ENCODE measurements around the gene TMEM270. TPM values are rescaled to one million over a fixed set of nuclear protein-coding genes. Genes with fewer than 3 reads are reported as not detected.

The TMEM270 gene
- total and polyA plus RNA-seq, 10 of the 15 experiments (the other 5 are each of a cell fraction or from before 2014, with no cell fraction given) = not detected

GRCh38 chr7:73904219-73905137, 43.5 kb downstream of the TMEM270 start:
- no peak overlapping the region for H3K4me2 ChIP-seq (ENCODE audit: control insufficient read depth, insufficient read depth)
- CTCF ChIA-PET = no interaction called here
- WGBS (ENCODE audit: insufficient coverage, insufficient replicate concordance, low lambda C conversion rate, missing lambda C conversion rate) = 30% methylated on average over 21 of the region's 24 CpGs

More at GRCh38 chr7:73904219-73905137, 43.5 kb downstream of the TMEM270 start:
- no peak overlapping the region for H3K9ac ChIP-seq (ENCODE audit: control insufficient read depth, insufficient read depth, low read length)
- no peak overlapping the region for H2AFZ ChIP-seq (ENCODE audit: control insufficient read depth, low read depth, low read length)
- ChIA-PET POLR2A (no interaction called here), SMC1A (ENCODE audit: uncharacterized antibody, unreplicated experiment) (no interaction called here), RAD21 (ENCODE audit: unreplicated experiment) (no interaction called here)
- FAIRE-seq (no peak), DNase-seq (ENCODE audit: low read depth, low spot score) (no peak), ATAC-seq (no peak)
- TF ChIP-seq, protein P1, sequence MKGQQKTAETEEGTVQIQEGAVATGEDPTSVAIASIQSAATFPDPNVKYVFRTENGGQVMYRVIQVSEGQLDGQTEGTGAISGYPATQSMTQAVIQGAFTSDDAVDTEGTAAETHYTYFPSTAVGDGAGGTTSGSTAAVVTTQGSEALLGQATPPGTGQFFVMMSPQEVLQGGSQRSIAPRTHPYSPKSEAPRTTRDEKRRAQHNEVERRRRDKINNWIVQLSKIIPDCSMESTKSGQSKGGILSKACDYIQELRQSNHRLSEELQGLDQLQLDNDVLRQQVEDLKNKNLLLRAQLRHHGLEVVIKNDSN (IDR thresholded peaks at IDR 0.05; ENCODE audit: borderline replicate concordance, extremely low read length, insufficient read depth, low read depth, low read length) = no peak
- TF ChIP-seq CEBPB (IDR thresholded peaks at IDR 0.05; ENCODE audit: borderline replicate concordance in 1 of 2, low read depth in 2 of 2, low read length in 2 of 2) (no peak), PAX5 (IDR thresholded peaks at IDR 0.05; ENCODE audit: borderline replicate concordance, low read depth, low read length) (no peak), EGR1 (IDR thresholded peaks at IDR 0.05; ENCODE audit: borderline replicate concordance in 1 of 2, low read depth in 2 of 2, low read length in 2 of 2) (no peak), MTA3 (IDR thresholded peaks at IDR 0.05; ENCODE audit: borderline replicate concordance, low read length) (no peak)
- TF ChIP-seq, protein P2, sequence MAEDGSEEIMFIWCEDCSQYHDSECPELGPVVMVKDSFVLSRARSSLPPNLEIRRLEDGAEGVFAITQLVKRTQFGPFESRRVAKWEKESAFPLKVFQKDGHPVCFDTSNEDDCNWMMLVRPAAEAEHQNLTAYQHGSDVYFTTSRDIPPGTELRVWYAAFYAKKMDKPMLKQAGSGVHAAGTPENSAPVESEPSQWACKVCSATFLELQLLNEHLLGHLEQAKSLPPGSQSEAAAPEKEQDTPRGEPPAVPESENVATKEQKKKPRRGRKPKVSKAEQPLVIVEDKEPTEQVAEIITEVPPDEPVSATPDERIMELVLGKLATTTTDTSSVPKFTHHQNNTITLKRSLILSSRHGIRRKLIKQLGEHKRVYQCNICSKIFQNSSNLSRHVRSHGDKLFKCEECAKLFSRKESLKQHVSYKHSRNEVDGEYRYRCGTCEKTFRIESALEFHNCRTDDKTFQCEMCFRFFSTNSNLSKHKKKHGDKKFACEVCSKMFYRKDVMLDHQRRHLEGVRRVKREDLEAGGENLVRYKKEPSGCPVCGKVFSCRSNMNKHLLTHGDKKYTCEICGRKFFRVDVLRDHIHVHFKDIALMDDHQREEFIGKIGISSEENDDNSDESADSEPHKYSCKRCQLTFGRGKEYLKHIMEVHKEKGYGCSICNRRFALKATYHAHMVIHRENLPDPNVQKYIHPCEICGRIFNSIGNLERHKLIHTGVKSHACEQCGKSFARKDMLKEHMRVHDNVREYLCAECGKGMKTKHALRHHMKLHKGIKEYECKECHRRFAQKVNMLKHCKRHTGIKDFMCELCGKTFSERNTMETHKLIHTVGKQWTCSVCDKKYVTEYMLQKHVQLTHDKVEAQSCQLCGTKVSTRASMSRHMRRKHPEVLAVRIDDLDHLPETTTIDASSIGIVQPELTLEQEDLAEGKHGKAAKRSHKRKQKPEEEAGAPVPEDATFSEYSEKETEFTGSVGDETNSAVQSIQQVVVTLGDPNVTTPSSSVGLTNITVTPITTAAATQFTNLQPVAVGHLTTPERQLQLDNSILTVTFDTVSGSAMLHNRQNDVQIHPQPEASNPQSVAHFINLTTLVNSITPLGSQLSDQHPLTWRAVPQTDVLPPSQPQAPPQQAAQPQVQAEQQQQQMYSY (CRISPR knock-in tag; IDR thresholded peaks at IDR 0.05) = no peak
- H3K27me3 ChIP-seq (replicated peaks in 1 of 2; ENCODE audit: control insufficient read depth in 2 of 2, insufficient read depth in 2 of 2, low read length in 1 of 2) = no peaks in the 10 kb centered on the region
- in situ Hi-C loops (cut with MboI) (no loop called here), intact Hi-C loops (cut with micrococcal nuclease; ENCODE audit: unreplicated experiment) (no loop called here)
- H3K27ac ChIP-seq (ENCODE audit: control insufficient read depth, insufficient read depth) = no peak overlapping the region
- no TSS peak for BruUV-seq (replicated peaks)
- no peaks in the 10 kb centered on the region for H3K9me3 ChIP-seq (replicated peaks; ENCODE audit: control insufficient read depth, insufficient read depth, low read length)
- no peaks in the 10 kb centered on the region for H3K4me1 ChIP-seq (ENCODE audit: control insufficient read depth, insufficient read depth, low read length)
- no peaks in the 10 kb centered on the region for H3K79me2 ChIP-seq (ENCODE audit: control insufficient read depth, insufficient read depth, low read length)
- no peaks in the 10 kb centered on the region for H4K20me1 ChIP-seq (ENCODE audit: control insufficient read depth, insufficient read depth)
- no peak overlapping the region for H3K4me3 ChIP-seq
- no peaks in the 10 kb centered on the region for H3K36me3 ChIP-seq (ENCODE audit: control insufficient read depth in 2 of 2, insufficient read depth in 2 of 2, low read length in 1 of 2)
